Pancreas (tissue), 10 donors: ENCODE results near the gene GTF3A. TPM values are rescaled to one million over a fixed set of nuclear protein-coding genes. Genes with fewer than 3 reads are reported as not detected.
"Not testable (repeated sequence)": the region's sequence is repeated elsewhere in the genome, so short reads cannot be mapped to it uniquely, and the experiment has no call there.

Source experiments
- ATAC-seq, 4 donors: fragments of 200-7000 bp; cut with Tn5 transposase; one replicate each; pipeline versions ENCODE4 v1.8.0 to v1.9.1; 2020; ENCODE audit warnings: mild to moderate bottlenecking in 4 of 4, moderate library complexity in 4 of 4
- DNase-seq, 6 donors: peaks; one replicate each; pipeline ENCODE4 v3.0.0-alpha.2; 2020
- FAIRE-seq: peaks from 2 replicates; lab custom pipeline; 2012; peaks lifted over from hg19 to GRCh38; lab: Jason Lieb, UNC
- H3K27ac ChIP-seq, 4 donors: fragments of 200-600 bp; sonication (generic); 1 replicate in 3 of 4; 2 replicates in 1 of 4; pipeline versions ENCODE4 v1.5.0 to v1.8.0; 2020
- H3K27me3 ChIP-seq, 4 donors: fragments of 200-600 bp; one replicate each; pipeline ENCODE4 v1.8.0; 2021
- H3K36me3 ChIP-seq, 3 donors: fragments of 200-600 bp; sonication (generic) in 1 of 3; one replicate each; pipeline versions ENCODE4 v1.5.0 to v1.8.0; 2020 to 2021
- H3K4me1 ChIP-seq, 3 donors: fragments of 200-600 bp; one replicate each; pipeline ENCODE4 v1.8.0; 2021
- H3K4me3 ChIP-seq, 4 donors: fragments of 200-600 bp; sonication (generic) in 2 of 4; one replicate each; pipeline versions ENCODE4 v1.5.0 to v1.8.0; 2020 to 2021
- H3K9me3 ChIP-seq, 4 donors: fragments of 200-600 bp; one replicate each; pipeline ENCODE4 v1.8.0; 2021
- WGBS, 2 donors: extraction: QIAGEN DNeasy Blood & Tissue Kit; methylation state at CpG; one replicate each; pipeline ENCODE4 v1.1.7; 2013; 5-methylcytosine and 5-hydroxymethylcytosine counted together
- intact Hi-C, 3 donors: fragments of 100-400 bp; cut with DNase I; formaldehyde crosslinking; loops; one replicate each; pipeline versions ENCODE4 v1.11.1 to v1.14.2; 2022
- polyA plus RNA-seq, 2 donors: library from polyadenylated mRNA; stranded (reverse); fragments of 200-250 nt; gene quantifications; one replicate each; pipeline ENCODE4 v1.2.3, GENCODE V29; 2013
- total RNA-seq, 6 donors: library from RNA; stranded (reverse); fragmentation: NEBNext Ultra II Directional in 4 of 6; extraction: Animal tissue kit (Norgen Biotek cat#: 25700) in 4 of 6; gene quantifications; one replicate each; pipeline versions ENCODE4 v1.2.1 to v1.2.4, GENCODE V29; 2021 to 2023
- TF ChIP-seq, protein P1 (sequence below), 4 donors: fragments of 200-600 bp; sonication (generic) in 3 of 4; IDR thresholded peaks; one replicate each; pipeline versions ENCODE4 v1.5.0 to v1.8.0; 2021; ENCODE audit warnings: antibody characterized with exemption in 4 of 4
- donor health status: healthy with polysubstance abuse.
- donor health status: DM: no; HTN: no; CAD: no; lungs with moderate emphysema.
- donor health status: DM: no; HTN: no; CAD: no.
- donor health status: control.
- donor health status: control.
- donor health status: Bipolar disorder and iron deficiency.
- donor health status: DM: yes; HTN: yes; CAD: no.
- donor health status: DM: no; HTN: no; CAD: no.
- donor health status: DM: no; HTN: no; CAD: no.
- donor health status: DM: yes; HTN: yes; CAD: no.

GTF3A gene
- total and polyA plus RNA-seq, 8 donors = 39.5 to 130 (median 54.3) TPM

DNA sequence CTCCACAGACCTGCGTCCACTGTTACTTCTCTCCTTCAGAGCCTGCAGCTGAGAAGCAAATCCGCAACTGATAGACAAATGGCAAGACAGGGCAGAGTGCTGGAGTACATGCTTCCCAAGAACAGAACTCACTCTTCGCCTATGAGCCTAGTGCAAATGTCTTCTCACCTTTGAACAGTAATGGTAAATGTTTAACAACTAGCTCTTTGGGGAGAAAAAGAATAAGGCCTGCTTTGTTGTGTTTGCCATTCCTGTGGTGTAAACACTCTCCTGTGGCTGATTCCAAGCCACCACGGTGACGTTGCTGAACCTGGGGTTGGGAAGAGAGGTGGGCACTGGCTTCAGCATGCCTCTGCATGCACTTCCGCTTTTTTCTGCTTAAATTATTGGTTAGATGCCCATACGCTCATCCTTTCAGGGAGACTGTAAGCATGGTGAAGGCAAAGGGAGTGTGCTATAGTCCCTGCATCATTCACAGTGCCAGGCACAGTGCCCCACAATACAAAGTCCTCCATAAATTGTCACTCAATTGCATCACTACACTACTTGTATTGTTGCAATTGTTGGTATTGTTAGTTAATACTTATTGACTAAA lies 28.1 kb upstream of the GTF3A start:
- Histone ChIP-seq H3K36me3 (no peaks in the 10 kb centered on the region), H3K27me3 (no peaks in the 10 kb centered on the region), H3K9me3 (no peaks in the 10 kb centered on the region), H3K27ac (no peak overlapping the region), H3K4me1 (no peaks in the 10 kb centered on the region), H3K4me3 (no peak overlapping the region)
- TF ChIP-seq, protein P1, sequence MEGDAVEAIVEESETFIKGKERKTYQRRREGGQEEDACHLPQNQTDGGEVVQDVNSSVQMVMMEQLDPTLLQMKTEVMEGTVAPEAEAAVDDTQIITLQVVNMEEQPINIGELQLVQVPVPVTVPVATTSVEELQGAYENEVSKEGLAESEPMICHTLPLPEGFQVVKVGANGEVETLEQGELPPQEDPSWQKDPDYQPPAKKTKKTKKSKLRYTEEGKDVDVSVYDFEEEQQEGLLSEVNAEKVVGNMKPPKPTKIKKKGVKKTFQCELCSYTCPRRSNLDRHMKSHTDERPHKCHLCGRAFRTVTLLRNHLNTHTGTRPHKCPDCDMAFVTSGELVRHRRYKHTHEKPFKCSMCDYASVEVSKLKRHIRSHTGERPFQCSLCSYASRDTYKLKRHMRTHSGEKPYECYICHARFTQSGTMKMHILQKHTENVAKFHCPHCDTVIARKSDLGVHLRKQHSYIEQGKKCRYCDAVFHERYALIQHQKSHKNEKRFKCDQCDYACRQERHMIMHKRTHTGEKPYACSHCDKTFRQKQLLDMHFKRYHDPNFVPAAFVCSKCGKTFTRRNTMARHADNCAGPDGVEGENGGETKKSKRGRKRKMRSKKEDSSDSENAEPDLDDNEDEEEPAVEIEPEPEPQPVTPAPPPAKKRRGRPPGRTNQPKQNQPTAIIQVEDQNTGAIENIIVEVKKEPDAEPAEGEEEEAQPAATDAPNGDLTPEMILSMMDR (IDR thresholded peaks at IDR 0.05) = no peak
- DNase-seq (no peak), ATAC-seq (no peak), FAIRE-seq (no peak)
- intact Hi-C loops = no loop called here
- 71 to 76% methylated on average over 7 of the region's 7 CpGs for WGBS, 2 donors

DNA sequence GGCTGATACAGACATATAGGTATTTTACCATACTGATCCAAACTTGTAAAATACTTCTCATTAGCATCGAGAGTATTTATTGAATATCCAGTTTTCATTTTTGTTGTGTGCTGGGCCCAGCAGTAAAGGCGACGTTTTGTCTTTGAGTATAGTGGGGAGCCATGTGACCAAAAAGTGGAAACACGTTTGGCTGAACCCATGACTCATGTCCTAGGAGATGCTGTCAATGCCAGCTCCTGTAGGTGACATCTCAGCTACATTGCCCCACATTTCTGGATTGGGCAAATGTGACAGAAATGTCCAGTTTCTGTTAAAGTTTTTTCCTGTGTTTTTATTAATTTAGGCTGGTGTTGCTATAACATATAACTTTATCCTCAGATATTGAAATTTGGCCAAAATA lies 26.1 kb upstream of the GTF3A start:
- intact Hi-C loops = no loop called here

DNA sequence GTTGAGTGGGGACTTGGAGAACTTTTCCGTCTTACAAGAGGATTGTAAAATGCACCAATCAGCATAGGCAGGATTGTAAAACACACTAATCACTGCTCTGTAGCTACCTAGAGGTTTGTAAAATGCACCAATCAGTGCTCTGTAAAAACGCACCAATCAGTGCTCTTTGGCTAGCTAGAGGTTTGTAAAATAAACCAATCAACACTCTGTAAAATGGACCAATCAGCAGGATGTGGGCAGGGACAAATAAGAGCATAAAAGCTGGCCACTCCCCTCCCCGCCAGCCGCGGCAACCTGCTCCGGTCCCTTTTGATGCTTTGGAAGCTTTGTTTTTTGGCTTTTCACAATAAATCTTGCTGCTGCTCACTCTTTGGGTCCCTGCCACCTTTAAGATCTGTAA lies 24.0 kb upstream of the GTF3A start:
- H3K9me3 ChIP-seq, intact Hi-C loops, ATAC-seq, H3K27me3 ChIP-seq, DNase-seq, H3K4me3 ChIP-seq, FAIRE-seq, H3K36me3 ChIP-seq, H3K27ac ChIP-seq: not testable (repeated sequence)
- H3K4me1 ChIP-seq = peaks cover 28 to 29% (median 29%) of the 10 kb centered on the region in 3 donors
- 75 to 88% methylated on average over 6 of the region's 6 CpGs for WGBS, 2 donors

More for the DNA sequence above, 26.1 kb upstream of the GTF3A start:
- Histone ChIP-seq H3K36me3 (no peaks in the 10 kb centered on the region), H3K4me3 (no peak overlapping the region), H3K9me3 (no peaks in the 10 kb centered on the region), H3K27ac (no peak overlapping the region), H3K4me1 (peaks cover 8 to 10% (median 10%) of the 10 kb centered on the region in 3 donors), H3K27me3 (no peaks in the 10 kb centered on the region)
- no peak for DNase-seq
- TF ChIP-seq, protein P1 (IDR thresholded peaks at IDR 0.05) = no peak
- no peak for ATAC-seq
- WGBS, 2 donors = 82 to 83% methylated on average over 4 of the region's 4 CpGs
- no peak for FAIRE-seq

DNA sequence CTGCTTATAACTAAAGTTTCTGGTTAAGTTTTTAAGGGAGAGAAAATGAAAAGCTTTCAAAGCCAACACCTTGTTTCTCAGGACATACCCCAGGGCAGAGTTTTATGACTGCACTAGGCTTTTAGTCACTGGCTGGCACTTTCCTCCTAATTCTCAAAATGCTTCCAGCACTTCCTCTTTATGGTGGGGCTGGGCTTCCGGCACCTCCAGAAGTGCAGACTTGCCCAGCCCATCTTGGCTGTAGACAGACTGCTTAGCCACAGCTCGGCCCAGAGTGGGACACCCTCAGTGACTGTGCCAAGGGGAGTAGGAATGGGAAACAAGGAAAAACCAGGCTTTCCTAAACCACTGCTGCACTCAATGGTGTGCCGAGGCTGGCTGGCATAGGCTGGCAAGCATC lies 23.2 kb upstream of the GTF3A start:
- TF ChIP-seq, protein P1 (IDR thresholded peaks at IDR 0.05) = no peak
- Histone ChIP-seq H3K27ac (no peak overlapping the region), H3K36me3 (no peaks in the 10 kb centered on the region), H3K9me3 (no peaks in the 10 kb centered on the region), H3K4me3 (no peak overlapping the region), H3K27me3 (no peaks in the 10 kb centered on the region), H3K4me1 (peaks cover 31 to 37% (median 33%) of the 10 kb centered on the region in 3 donors)
- intact Hi-C loops = no loop called here
- FAIRE-seq = no peak
- WGBS, 2 donors = 70 to 76% methylated on average over 3 of the region's 3 CpGs
- DNase-seq = no peak
- no peak for ATAC-seq

DNA sequence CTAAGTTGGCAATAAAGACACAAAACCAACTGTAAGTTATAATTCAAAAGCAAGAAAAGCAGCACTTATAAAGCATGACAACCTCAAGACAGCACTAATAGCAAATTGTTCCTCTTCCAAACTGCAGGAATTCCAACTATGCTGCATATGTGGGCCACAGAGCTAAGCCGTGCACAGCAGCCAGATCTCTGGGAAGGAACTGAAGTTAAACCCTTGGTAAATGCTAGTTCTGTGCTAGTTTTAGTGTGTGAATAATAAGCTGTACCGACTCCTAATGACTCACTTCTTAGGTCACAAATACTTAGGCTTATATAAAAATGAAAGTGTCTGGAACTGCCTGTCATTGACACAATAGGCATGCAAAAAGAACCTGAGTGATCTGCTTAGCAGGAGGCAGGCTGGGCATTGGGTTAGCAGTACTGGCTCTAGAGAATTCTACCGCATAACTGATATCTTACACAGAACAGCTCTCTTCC lies 21.2 kb upstream of the GTF3A start:
- intact Hi-C loops = no loop called here
- peak overlapping the region; percentile 54 to 86 (median 84) for H3K27ac ChIP-seq
- DNase-seq (peak in 1 of 6 donors; percentile 23), FAIRE-seq (no peak), ATAC-seq (peak; percentile 23 to 51 (median 42))
- H3K27me3 ChIP-seq = no peaks in the 10 kb centered on the region
- H3K9me3 ChIP-seq = no peaks in the 10 kb centered on the region
- H3K36me3 ChIP-seq = no peaks in the 10 kb centered on the region
- 9 to 13% methylated on average over 3 of the region's 3 CpGs for WGBS, 2 donors
- no peak overlapping the region for H3K4me3 ChIP-seq
- H3K4me1 ChIP-seq = peaks cover 31 to 39% (median 33%) of the 10 kb centered on the region in 3 donors
- TF ChIP-seq, protein P1 (IDR thresholded peaks at IDR 0.05) = no peak
